GM12878 (cell line): ENCODE data around the gene ANKMY1. TPM values are rescaled to one million over a fixed set of nuclear protein-coding genes. Genes with fewer than 3 reads are reported as not detected.

ENCODE experiments used
- ATAC-seq: fragments of 200-7000 bp; cut with Tn5 transposase; 3 replicates; pipeline ENCODE4 v1.9.1; 2020; ENCODE audit warnings: mild to moderate bottlenecking, moderate library complexity
- BruUV-seq: library from RNA; stranded (reverse); fragments of 400-500 nt; replicated peaks from 2 replicates; lab custom pipeline; 2021; lab: Mats Ljungman, UMichigan
- CTCF ChIA-PET: fragments of 300-600 bp; sonication (Branson Sonifier 250); formaldehyde crosslinking; extraction: SDS; loops from one replicate; lab custom pipeline; 2021; ENCODE audit warnings: inconsistent platforms; lab: Yijun Ruan, JAX
- POLR2A ChIA-PET: fragments of 350-600 bp; formaldehyde crosslinking; extraction: SDS; loops from one replicate; lab custom pipeline; 2021; ENCODE audit warnings: inconsistent platforms; lab: Charles Lee
- RAD21 ChIA-PET: fragments of 300-600 bp; sonication (Branson Sonifier 250); formaldehyde crosslinking; loops from one replicate; lab custom pipeline; 2023; ENCODE audit warnings: antibody characterized with exemption; ENCODE audit not compliant: unreplicated experiment; lab: Charles Lee
- SMC1A ChIA-PET: fragments of 300-600 bp; sonication (Branson Sonifier 250); formaldehyde crosslinking; loops from one replicate; lab custom pipeline; 2023; ENCODE audit not compliant: unreplicated experiment, uncharacterized antibody; lab: Charles Lee
- DNase-seq: peaks from one replicate; pipeline ENCODE4 v3.0.0-alpha.2; 2011; ENCODE audit warnings: low read depth, low spot score
- FAIRE-seq: peaks from 3 replicates; lab custom pipeline; 2011; peaks lifted over from hg19 to GRCh38; lab: Jason Lieb, UNC
- H2AFZ ChIP-seq: 2 replicates; pipeline ENCODE4 v1.6.0; 2011; ENCODE audit warnings: low read depth, low read length, control low read depth; ENCODE audit not compliant: control insufficient read depth
- H3K27ac ChIP-seq: 2 replicates; pipeline ENCODE4 v1.5.1; 2011; ENCODE audit warnings: control low read depth; ENCODE audit not compliant: control insufficient read depth, insufficient read depth
- H3K27me3 ChIP-seq, 2 experiments: replicated peaks in 1 of 2; 2 replicates each; pipeline versions ENCODE4 v1.6.0 to v1.6.1; 2011; ENCODE audit warnings: low read length in 1 of 2; ENCODE audit not compliant: control insufficient read depth in 2 of 2, insufficient read depth in 2 of 2
- H3K36me3 ChIP-seq, 2 experiments: 2 replicates each; pipeline ENCODE4 v1.5.1; 2011; ENCODE audit warnings: low read length in 1 of 2; ENCODE audit not compliant: control insufficient read depth in 2 of 2, insufficient read depth in 2 of 2
- H3K4me1 ChIP-seq: 2 replicates; pipeline ENCODE4 v1.6.1; 2011; ENCODE audit warnings: mild to moderate bottlenecking, low read length, moderate library complexity, mixed read lengths; ENCODE audit not compliant: control insufficient read depth, insufficient read depth
- H3K4me2 ChIP-seq: 2 replicates; pipeline ENCODE4 v1.6.0; 2011; ENCODE audit warnings: control low read depth; ENCODE audit not compliant: control insufficient read depth, insufficient read depth
- H3K4me3 ChIP-seq: fragments of 200-600 bp; sonication (generic); 2 replicates; pipeline ENCODE4 v1.5.1; 2016
- H3K79me2 ChIP-seq: 2 replicates; pipeline ENCODE4 v1.6.0; 2011; ENCODE audit warnings: low read length; ENCODE audit not compliant: control insufficient read depth, insufficient read depth
- H3K9ac ChIP-seq: 2 replicates; pipeline ENCODE4 v1.8.0; 2011; ENCODE audit warnings: low read length, control low read depth, mixed read lengths; ENCODE audit not compliant: control insufficient read depth, insufficient read depth
- H3K9me3 ChIP-seq: replicated peaks from 3 replicates; pipeline ENCODE4 v1.5.1; 2011; ENCODE audit warnings: mild to moderate bottlenecking, low read length; ENCODE audit not compliant: control insufficient read depth, insufficient read depth
- H4K20me1 ChIP-seq: 2 replicates; pipeline ENCODE4 v1.6.0; 2011; ENCODE audit not compliant: control insufficient read depth, insufficient read depth
- CUX1 ChIP-seq: IDR thresholded peaks from 2 replicates; pipeline ENCODE4 v1.6.1; 2012; ENCODE audit warnings: improper control_type of control experiment, low read depth, low read length; ENCODE audit not compliant: insufficient replicate concordance
- IKZF2 ChIP-seq, 2 experiments: fragments of 450-650 bp; IDR thresholded peaks; 2 replicates each; pipeline ENCODE4 v1.6.1; 2017; ENCODE audit warnings: mild to moderate bottlenecking in 2 of 2, moderate library complexity in 2 of 2
- NFIC ChIP-seq: IDR thresholded peaks from 2 replicates; pipeline ENCODE4 v1.6.1; 2012; ENCODE audit warnings: low read depth, mild to moderate bottlenecking, inconsistent platforms, low read length, moderate library complexity
- NFXL1 ChIP-seq: fragments of 450-650 bp; IDR thresholded peaks from 2 replicates; pipeline ENCODE4 v1.6.1; 2017; ENCODE audit warnings: antibody characterized with exemption, mild to moderate bottlenecking, borderline replicate concordance
- NR2C1 ChIP-seq: fragments of 450-650 bp; IDR thresholded peaks from 2 replicates; pipeline ENCODE4 v1.6.1; 2017; ENCODE audit warnings: antibody characterized with exemption, mild to moderate bottlenecking, moderate library complexity
- RAD21 ChIP-seq: IDR thresholded peaks from 2 replicates; pipeline ENCODE4 v1.6.1; 2011; ENCODE audit warnings: mild to moderate bottlenecking, low read depth, low read length, moderate library complexity; ENCODE audit not compliant: insufficient read depth
- REST ChIP-seq: IDR thresholded peaks from 2 replicates; pipeline ENCODE4 v1.6.1; 2012; ENCODE audit warnings: mild to moderate bottlenecking, low read depth, low read length
- SP1 ChIP-seq: IDR thresholded peaks from one replicate; pipeline ENCODE4 v1.6.1; 2011; ENCODE audit warnings: low read depth, low read length
- ZNF622 ChIP-seq: fragments of 450-650 bp; IDR thresholded peaks from 2 replicates; pipeline ENCODE4 v1.6.1; 2017; ENCODE audit warnings: mild to moderate bottlenecking, inconsistent platforms
- WGBS: methylation state at CpG from one replicate; pipeline ENCODE4 v1.1.6; 2016; ENCODE audit warnings: low lambda C conversion rate; ENCODE audit not compliant: insufficient replicate concordance, insufficient coverage; ENCODE audit errors: missing lambda C conversion rate; 5-methylcytosine and 5-hydroxymethylcytosine counted together
- in situ Hi-C: fragments of 300-500 bp; cut with MboI; formaldehyde crosslinking; loops from 9 replicates; pipeline ENCODE4 v1.14.3; 2018; ENCODE audit warnings: mixed read lengths
- intact Hi-C: fragments of 100-400 bp; cut with micrococcal nuclease; formaldehyde crosslinking; loops from one replicate; pipeline ENCODE4 v1.14.2; 2022; ENCODE audit not compliant: unreplicated experiment
- polyA plus RNA-seq, 11 experiments: library from polyadenylated mRNA; depleted of rRNA in 4 of 11; unstranded in 6 of 11; stranded (reverse) in 5 of 11; fragments of >200 nt; fragmentation: Nextera tagmentation in 4 of 11; fragmentation: Illumina TruSeq in 1 of 11; extraction: Ambion mirVana in 4 of 11; extraction: Trizol in 1 of 11; gene quantifications; 1 replicate in 1 of 11; 2 replicates in 10 of 11; pipeline versions ENCODE4 v1.2.1 to v1.2.3, GENCODE V29; 2011 to 2016; ENCODE audit warnings: inconsistent platforms in 2 of 11, missing spikeins in 2 of 11, low read depth in 1 of 11
- total RNA-seq, 4 experiments: library from RNA; depleted of rRNA in 3 of 4; stranded (reverse); fragments of >200 nt in 3 of 4; fragmentation: Illumina TruSeq in 1 of 4; extraction: Trizol in 1 of 4; gene quantifications; 2 replicates each; pipeline versions ENCODE4 v1.2.1 to v1.2.3, GENCODE V29; 2013 to 2021
- TF ChIP-seq, protein P1 (sequence below): fragments of 450-650 bp; IDR thresholded peaks from 2 replicates; pipeline ENCODE4 v1.6.1; 2014; ENCODE audit warnings: mild to moderate bottlenecking

ANKMY1 gene
- total and polyA plus RNA-seq, 10 of the 15 experiments (the other 5 are each of a cell fraction or from before 2014, with no cell fraction given) = 1.1 to 15.3 (median 11.1) TPM

DNA sequence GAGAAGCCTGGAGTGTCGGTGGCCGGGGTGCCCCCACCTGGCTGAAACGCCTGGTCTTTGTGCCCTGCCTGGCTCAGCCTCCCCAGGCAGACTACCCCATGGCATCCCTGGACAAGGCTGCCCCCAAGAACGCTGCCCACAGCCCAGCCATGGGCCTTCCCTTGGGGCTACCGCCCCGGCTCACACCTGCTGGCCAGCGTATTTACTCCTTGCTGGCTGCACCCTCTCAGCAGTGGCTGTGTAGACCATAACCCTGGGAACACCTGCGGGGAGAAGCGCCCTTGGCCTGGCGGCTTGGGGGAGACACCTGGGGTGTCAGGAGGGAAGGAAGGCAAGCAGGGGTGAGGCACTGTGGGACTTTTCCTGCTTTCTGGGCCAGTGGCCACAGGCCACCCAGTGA is 46.1 kb upstream of the ANKMY1 start (continued):
- TF ChIP-seq CUX1 (no peak), NFIC (no peak)

DNA sequence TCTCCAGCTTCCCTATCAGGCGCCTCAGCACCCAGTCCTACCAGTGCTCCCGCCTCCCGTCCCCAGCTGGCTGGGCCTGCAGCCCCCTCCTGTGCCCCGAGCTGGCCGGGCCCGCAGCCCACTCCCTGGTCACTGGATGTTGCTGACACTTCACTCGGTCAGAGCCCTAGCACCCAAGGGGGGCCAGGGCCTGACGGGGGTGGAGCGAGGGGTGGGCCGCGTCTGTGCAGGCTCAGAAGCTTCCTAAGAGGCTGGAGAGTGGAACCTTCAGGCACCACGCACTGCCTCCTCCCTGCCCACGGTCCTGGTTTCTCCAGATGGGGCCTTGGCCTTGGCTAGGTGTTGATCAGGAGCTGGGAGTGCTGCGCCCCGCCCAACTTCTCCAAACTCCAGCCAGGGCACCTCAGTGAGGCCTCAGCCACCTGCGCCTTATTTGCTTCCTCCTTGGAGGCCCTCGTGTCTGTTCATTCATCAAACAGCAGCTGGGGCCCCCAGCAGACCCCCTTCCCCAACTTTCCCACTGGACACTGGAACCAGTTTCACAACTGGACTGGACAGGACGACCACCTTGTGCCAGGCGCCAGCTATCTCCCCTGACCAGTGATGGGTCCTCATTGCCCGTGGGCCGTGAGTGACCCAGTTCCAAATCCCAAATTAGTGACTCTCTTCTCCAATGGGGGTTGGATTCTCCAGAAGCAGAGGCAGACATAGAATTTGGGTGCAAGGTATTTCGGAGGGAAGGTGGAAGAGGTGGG is 45.5 kb upstream of the ANKMY1 start:
- Histone ChIP-seq H3K9me3 (no peaks in the 10 kb centered on the region), H3K27me3 (no peaks in the 10 kb centered on the region), H3K36me3 (peaks cover 0 to 6% of the 10 kb centered on the region in 2 experiments; a peak in 3 of 4 replicates), H3K4me1 (no peaks in the 10 kb centered on the region), H3K79me2 (no peaks in the 10 kb centered on the region), H4K20me1 (no peaks in the 10 kb centered on the region), H3K27ac (no peak overlapping the region), H3K4me3 (no peak overlapping the region), H3K9ac (no peak overlapping the region), H3K4me2 (no peak overlapping the region), H2AFZ (no peak overlapping the region)
- TF ChIP-seq NFXL1 (no peak), RAD21 (no peak), SP1 (no peak), NR2C1 (no peak), REST (no peak), IKZF2 (IDR thresholded peaks at IDR 0.05) (no peak), ZNF622 (no peak)
- TF ChIP-seq, protein P1, sequence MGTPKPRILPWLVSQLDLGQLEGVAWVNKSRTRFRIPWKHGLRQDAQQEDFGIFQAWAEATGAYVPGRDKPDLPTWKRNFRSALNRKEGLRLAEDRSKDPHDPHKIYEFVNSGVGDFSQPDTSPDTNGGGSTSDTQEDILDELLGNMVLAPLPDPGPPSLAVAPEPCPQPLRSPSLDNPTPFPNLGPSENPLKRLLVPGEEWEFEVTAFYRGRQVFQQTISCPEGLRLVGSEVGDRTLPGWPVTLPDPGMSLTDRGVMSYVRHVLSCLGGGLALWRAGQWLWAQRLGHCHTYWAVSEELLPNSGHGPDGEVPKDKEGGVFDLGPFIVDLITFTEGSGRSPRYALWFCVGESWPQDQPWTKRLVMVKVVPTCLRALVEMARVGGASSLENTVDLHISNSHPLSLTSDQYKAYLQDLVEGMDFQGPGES = no peak
- intact Hi-C loops = no loop called here
- POLR2A ChIA-PET = no interaction called here
- RAD21 ChIA-PET = no interaction called here
- 85% methylated on average over 22 of the region's 22 CpGs for WGBS
- ATAC-seq (no peak), DNase-seq (no peak), FAIRE-seq (no peak)
- CTCF ChIA-PET = interaction anchor here (1.0 to 1.2 kb wide), 2 partner anchors 15 to 150 kb away, joined by 3 to 6 read pairs; no protein-coding TSS in a partner anchor
- BruUV-seq = no TSS peak
- in situ Hi-C loops = no loop called here
- SMC1A ChIA-PET = no interaction called here
